GM13976 (cell line): ENCODE results near the gene NCBP3.
"Not testable (repeated sequence)": the region's sequence is repeated elsewhere in the genome, so short reads cannot be mapped to it uniquely, and the experiment has no call there.

Experiments used
- DNase-seq: peaks from one replicate; pipeline ENCODE4 v3.0.0; 2012; ENCODE audit warnings: low spot score
- in situ Hi-C: fragments of 300-500 bp; cut with MboI; formaldehyde crosslinking; loops from one replicate; pipeline ENCODE4 v1.12.0; 2022; ENCODE audit warnings: low sequenced_read_pairs, mixed read lengths, inconsistent platforms; ENCODE audit not compliant: unreplicated experiment
- TF ChIP-seq, protein P1 (sequence below): IDR thresholded peaks from 2 replicates; pipeline ENCODE4 v1.5.1; 2012; ENCODE audit warnings: borderline replicate concordance, mild to moderate bottlenecking; ENCODE audit not compliant: insufficient read depth; ENCODE audit errors: extremely low read depth, missing control alignments, control extremely low read depth

NCBP3 gene

GRCh38 chr17:3796110-3796821 lies 49.8 kb downstream of the NCBP3 start:
- TF ChIP-seq, protein P1, sequence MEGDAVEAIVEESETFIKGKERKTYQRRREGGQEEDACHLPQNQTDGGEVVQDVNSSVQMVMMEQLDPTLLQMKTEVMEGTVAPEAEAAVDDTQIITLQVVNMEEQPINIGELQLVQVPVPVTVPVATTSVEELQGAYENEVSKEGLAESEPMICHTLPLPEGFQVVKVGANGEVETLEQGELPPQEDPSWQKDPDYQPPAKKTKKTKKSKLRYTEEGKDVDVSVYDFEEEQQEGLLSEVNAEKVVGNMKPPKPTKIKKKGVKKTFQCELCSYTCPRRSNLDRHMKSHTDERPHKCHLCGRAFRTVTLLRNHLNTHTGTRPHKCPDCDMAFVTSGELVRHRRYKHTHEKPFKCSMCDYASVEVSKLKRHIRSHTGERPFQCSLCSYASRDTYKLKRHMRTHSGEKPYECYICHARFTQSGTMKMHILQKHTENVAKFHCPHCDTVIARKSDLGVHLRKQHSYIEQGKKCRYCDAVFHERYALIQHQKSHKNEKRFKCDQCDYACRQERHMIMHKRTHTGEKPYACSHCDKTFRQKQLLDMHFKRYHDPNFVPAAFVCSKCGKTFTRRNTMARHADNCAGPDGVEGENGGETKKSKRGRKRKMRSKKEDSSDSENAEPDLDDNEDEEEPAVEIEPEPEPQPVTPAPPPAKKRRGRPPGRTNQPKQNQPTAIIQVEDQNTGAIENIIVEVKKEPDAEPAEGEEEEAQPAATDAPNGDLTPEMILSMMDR: no peak
- in situ Hi-C loops: no loop called here
- DNase-seq: peak; percentile 91

GRCh38 chr17:3795390-3796102 lies 50.5 kb downstream of the NCBP3 start:
- TF ChIP-seq, protein P1: no peak
- no peak for DNase-seq
- in situ Hi-C loops: no loop called here

DNA sequence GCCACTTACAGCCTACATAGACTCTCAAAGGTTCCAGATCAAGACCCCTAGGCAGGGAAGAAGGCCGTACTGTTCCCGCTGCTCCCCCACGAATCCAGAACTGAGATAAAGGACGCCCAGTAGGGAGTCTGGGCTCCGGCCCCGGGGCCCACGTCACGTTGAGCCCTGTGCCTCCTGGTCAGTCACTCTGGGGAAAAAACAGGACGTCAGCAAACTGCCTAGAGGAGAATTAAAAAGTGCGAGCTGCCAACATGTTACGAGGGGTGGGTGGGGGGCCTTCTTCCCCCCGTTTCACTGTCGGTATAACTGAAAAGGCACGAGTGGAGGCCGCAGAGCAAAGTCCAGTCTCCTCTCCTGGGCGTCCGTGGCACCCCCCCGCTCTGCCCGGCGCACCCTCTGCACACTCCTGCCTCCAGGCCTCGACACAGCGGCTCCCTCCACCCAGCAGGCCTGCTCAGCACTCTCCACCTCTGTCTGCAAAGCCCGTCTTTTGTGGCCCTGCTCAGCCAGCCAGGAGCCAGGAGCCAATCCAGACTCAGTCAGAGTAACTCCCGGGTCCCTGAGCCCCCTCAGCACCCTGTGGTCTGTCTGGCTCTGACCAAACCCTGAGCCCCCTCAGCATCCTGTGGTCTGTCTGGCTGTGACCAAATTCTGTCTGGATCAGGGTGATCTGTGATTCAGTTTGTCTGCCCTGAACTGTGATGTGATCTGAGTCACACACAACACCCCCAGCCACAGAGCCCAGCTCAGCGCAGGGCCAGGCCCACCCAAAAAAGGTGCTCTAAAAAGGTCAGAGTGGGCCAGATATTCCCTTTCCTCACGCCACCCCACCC lies 51.3 kb downstream of the NCBP3 start:
- TF ChIP-seq, protein P1: no peak
- in situ Hi-C loops: no loop called here
- no peak for DNase-seq

DNA sequence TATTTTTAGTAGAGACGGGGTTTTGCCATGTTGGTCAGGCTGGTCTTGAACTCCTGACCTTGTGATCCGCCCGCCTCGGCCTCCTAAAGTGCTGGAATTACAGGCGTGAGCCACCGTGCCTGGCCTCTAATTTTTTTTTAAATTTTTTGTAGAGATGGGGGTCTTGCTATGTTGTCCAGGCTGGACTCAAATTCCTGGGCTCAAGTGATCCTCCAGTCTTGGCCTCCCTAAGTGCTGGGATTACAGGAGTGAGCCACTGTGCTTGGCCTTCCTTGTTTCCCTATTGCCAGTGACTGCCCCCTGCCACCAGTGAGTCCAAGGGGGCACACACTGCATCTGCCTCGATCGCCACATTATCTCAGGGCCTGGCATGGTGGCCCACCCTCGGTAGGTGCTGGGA lies 51.9 kb downstream of the NCBP3 start:
- DNase-seq, in situ Hi-C loops: not testable (repeated sequence)

DNA sequence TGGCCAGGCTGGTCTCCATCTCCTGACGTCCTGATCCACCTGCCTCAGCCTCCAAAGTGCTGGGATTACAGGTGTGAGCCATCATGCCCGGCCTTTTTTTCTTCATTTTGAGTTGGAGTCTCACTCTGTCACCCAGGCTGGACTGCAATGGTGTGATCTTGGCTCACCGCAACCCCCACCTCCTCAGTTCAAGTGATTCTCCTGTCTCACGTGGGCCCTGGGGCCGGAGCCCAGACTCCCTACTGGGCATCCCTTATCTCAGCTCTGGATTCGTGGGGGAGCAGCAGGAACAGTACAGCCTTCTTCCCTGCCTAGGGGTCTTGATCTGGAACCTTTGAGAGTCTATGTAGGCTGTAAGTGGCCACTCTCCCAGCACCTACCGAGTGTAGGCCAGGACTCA lies 52.8 kb downstream of the NCBP3 start:
- DNase-seq, in situ Hi-C loops: not testable (repeated sequence)

DNA sequence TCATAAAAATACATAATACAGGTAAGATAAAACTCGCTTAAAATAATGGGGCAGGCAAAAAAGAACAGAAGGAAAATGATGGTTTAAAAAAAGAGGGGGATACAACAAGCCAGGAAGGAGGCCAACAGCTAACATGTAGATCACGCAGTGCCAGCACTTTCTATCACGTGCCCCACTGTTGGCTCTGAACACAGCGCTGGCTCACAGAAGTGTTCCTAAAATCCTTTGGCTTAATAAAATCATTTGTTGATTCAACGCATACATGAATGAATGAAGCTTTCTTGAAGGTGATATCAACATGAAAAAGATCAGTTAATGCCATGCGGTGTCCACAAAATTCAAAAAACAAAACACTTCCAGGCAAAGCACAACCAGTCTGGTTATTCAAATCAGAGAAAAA lies 53.6 kb downstream of the NCBP3 start:
- no peak for DNase-seq
- TF ChIP-seq, protein P1: no peak
- in situ Hi-C loops: no loop called here

- DNase-seq: no peak
- TF ChIP-seq, protein P1: no peak
- in situ Hi-C loops: no loop called here
These were observed 57.8 kb downstream of the NCBP3 start for GRCh38 chr17:3788200-3788599.

DNA sequence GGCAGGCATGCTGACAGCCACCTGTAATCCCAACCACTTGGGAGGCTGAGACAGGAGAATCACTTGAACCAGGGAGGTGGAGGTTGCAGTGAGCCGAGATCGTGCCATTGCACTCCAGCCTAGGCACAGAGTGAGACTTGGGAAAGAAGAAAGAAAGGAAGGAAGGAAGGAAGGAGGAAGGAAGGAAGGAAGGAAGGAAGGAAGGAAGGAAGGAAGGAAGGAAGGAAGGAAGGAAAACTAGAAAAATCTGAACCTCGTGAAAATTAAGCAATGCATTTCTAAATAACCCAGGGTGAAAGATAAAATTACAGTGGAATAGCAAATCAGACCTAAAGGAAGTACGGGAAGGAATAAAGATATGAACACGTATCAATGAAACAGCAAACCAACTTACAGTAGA lies 60.7 kb downstream of the NCBP3 start:
- in situ Hi-C loops, DNase-seq: not testable (repeated sequence)
